Activated CD4-positive, alpha-beta T cell treated with anti-CD3 and anti-CD28 coated beads, Interleukin-2, amount 10 ng/mL, durations not matched to agents 7 days and 5 days (primary cell): Measurements from ENCODE around the gene WDR26. TPM values are rescaled to one million over a fixed set of nuclear protein-coding genes. Genes with fewer than 3 reads are reported as not detected.
"Not testable (repeated sequence)": the region's sequence is repeated elsewhere in the genome, so short reads cannot be mapped to it uniquely, and the experiment has no call there.

ENCODE experiments used
- CTCF ChIA-PET: fragments of 350-600 bp; sonication (Branson Sonifier 250); formaldehyde crosslinking; loops from one replicate; lab custom pipeline; 2021; ENCODE audit warnings: antibody characterized with exemption; lab: Charles Lee
- POLR2A ChIA-PET: fragments of 350-600 bp; sonication (Branson Sonifier 250); formaldehyde crosslinking; loops from one replicate; lab custom pipeline; 2021; ENCODE audit warnings: antibody characterized with exemption; lab: Charles Lee
- DNase-seq: peaks from one replicate; pipeline ENCODE4 v3.0.0-alpha.2; 2020
- H3K27ac Mint-ChIP-seq: one replicate; pipeline ENCODE4 v1.8.0; 2021; ENCODE audit warnings: mild to moderate bottlenecking, moderate library complexity, mixed read lengths
- H3K27me3 Mint-ChIP-seq: one replicate; pipeline ENCODE4 v1.8.0; 2021; ENCODE audit warnings: mixed read lengths
- H3K36me3 Mint-ChIP-seq: one replicate; pipeline ENCODE4 v1.8.0; 2021; ENCODE audit warnings: low read depth, mixed read lengths
- H3K4me1 Mint-ChIP-seq: one replicate; pipeline ENCODE4 v1.8.0; 2021; ENCODE audit warnings: mixed read lengths
- H3K4me3 Mint-ChIP-seq: one replicate; pipeline ENCODE4 v1.8.0; 2021; ENCODE audit warnings: mild to moderate bottlenecking, moderate library complexity, mixed read lengths
- H3K9me3 Mint-ChIP-seq: one replicate; pipeline ENCODE4 v1.8.0; 2021; ENCODE audit warnings: mixed read lengths
- total RNA-seq, 2 experiments: library from RNA; stranded (reverse); gene quantifications; one replicate each; pipeline ENCODE4 v1.2.3, GENCODE V29; 2021

The WDR26 gene
- total RNA-seq, 2 experiments from 2014 or later = 67.7 to 74.2 TPM

DNA sequence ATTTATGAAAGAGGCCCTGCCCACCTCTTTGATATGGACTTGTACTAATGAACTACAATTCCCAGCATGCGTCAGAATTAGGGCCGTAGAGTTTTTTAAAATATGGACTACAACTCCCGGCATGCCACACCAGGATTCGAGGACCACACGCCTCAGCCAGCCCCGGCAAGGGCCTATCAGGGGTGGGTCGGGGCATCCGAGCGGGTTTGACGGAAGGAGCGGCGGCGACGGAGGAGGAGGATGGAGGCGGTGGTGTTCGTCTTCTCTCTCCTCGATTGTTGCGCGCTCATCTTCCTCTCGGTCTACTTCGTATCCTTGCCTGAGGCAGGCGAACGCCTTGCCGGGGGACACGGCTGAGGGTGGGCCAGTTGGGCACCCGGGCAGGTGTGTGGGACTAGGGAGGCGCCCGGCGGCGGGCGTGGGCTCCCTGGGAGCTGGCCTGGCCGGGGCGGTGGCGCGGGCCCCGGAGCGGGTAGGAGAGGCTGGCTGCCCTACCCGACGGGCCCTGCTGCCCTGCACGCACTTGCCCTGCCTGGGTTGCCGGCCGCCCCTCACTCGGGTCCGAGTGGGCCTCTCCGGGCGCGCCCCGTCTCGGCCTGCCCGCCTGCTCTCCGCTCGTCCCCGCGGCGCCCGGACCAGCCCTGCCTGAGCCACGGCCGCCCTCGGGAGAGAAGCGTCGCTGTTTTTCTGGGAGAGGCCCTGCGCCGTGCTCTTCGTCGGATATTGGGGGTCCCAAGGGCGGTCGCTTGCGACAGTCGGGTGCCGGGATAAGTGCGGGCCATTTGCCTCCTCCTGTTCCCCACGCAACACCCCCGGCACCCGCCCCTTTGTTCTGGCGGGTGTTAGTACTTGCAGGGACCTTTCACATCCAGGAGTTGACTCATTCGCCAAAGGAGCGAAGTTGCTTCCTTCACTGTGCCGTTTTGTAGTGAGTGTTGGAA is 77.6 kb downstream of the WDR26 start, which contains the start of gene CNIH4:
Gene CNIH4 (plus strand): TSS at position 195 of the 941 bp plus-strand sequence. CDS start 46 bp downstream, at position 241.
- Mint-ChIP-seq H3K9me3 (no peaks in the 10 kb centered on the region), H3K27ac (peak within 1 kb of the TSS; percentile 88), H3K4me1 (peaks cover 47% of the 10 kb centered on the region), H3K36me3 (peaks cover 21% of the 10 kb centered on the region), H3K27me3 (no peaks in the 10 kb centered on the region), H3K4me3 (peak within 1 kb of the TSS; percentile 88)
- ChIA-PET CTCF (interaction anchor here (1.0 to 1.7 kb wide), 5 partner anchors 15 to 249 kb away, joined by 3 to 4 read pairs (median 3); no protein-coding TSS in a partner anchor), POLR2A (interaction anchor here (0.6 kb wide), 1 partner anchor 532 kb away, joined by 4 read pairs; no protein-coding TSS in a partner anchor)
- DNase-seq = peak; percentile 95

DNA sequence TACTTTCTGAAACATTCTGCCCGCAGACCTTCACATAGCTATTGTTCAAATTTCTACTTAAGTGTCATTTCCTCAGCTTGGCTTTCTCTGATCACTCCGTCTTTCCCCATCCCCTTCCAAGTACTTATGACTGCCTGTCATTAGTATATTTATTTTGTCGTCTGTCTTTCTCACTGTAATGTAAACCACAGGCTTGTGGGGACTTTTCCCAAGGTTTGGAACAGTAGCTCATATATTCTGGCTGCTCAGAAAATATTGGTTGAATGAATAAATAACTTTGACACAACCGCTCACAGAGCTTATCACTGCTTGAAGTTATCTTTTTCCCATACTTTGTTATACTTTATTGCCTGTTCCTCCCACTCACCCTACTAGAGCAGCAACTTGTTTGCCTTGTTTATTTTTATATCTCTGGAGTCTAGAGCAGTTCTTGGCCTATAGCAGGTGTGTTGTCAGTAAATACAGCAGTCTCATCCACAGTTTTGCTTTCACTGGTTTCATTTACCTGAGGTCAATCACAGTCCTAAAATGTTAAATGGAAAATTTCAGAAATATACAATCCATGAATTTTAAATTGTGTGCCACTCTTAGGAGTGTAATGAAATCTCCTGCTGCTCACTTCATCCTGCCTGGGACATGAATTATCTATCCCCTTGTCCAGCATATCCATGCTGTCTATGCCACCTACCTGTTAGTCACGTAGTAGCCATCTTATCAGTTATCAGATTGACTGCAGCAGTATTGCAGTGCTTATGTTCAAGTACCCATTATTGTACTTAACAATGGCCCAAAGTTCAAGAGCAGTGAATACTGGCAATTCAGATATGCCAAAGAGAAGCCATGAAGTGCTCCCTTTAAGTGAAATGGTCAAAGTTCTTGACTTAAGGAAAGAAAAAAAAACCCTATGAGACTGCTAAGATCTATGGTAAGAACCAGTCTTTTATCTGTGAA is 80.3 kb downstream of the WDR26 start:
- H3K9me3 Mint-ChIP-seq = no peaks in the 10 kb centered on the region
- DNase-seq = no peak
- H3K36me3 Mint-ChIP-seq = peaks cover 15% of the 10 kb centered on the region
- POLR2A ChIA-PET = no interaction called here
- CTCF ChIA-PET = interaction anchor here (0.6 kb wide), 1 partner anchor 129 kb away, joined by 3 read pairs; no protein-coding TSS in a partner anchor
- H3K27ac Mint-ChIP-seq = no peak overlapping the region
- peaks cover 35% of the 10 kb centered on the region for H3K4me1 Mint-ChIP-seq
- no peaks in the 10 kb centered on the region for H3K27me3 Mint-ChIP-seq
- no peak overlapping the region for H3K4me3 Mint-ChIP-seq

DNA sequence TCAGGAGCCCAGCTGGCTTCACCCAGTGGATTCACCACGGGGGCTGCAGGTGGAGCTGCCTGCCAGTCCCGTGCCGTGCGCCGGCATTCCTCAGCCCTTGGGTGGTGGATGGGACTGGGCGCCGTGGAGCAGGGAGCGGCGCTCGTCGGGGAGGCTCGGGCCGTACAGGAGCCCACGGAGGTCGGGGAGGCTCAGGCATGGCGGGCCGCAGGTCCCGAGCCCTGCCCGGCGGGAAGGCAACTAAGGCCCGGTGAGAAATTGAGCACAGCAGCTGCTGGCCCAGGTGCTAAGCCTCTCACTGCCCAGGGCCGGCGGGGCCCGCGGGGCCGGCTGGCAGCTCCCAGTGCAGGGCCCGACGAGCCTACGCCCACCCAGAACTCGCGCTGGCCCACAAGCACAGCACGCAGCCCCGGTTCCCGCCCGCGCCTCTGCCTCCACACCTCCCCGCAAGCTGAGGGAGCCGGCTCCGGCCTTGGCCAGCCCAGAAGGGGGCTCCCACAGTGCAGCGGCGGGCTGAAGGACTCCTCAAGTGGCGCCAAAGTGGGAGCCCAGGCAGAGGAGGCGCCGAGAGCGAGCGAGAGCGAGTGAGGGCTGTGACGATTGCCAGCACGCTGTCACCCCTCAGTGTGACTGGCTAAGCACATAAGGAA is 82.0 kb downstream of the WDR26 start:
- POLR2A ChIA-PET, H3K4me3 Mint-ChIP-seq, H3K27me3 Mint-ChIP-seq, H3K9me3 Mint-ChIP-seq, H3K27ac Mint-ChIP-seq, DNase-seq, H3K36me3 Mint-ChIP-seq: not testable (repeated sequence)
- H3K4me1 Mint-ChIP-seq = peaks cover 30% of the 10 kb centered on the region
- CTCF ChIA-PET = interaction anchor here (0.8 kb wide), 1 partner anchor 16 kb away, joined by 3 read pairs; no protein-coding TSS in a partner anchor

DNA sequence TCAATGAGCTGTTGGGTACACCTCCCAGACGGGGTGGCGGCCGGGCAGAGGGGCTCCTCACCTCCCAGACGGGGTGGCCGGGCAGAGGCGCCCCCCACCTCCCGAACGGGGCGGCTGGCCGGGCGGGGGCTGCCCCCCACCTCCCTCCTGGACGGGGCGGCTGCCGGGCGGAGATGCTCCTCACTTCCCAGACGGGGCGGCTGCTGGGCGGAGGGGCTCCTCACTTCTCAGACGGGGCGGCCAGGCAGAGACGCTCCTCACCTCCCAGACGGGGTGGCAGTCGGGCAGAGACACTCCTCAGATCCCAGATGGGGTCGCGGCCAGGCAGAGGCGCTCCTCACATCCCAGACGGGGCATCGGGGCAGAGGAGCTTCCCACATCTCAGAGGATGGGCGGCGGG is 84.9 kb downstream of the WDR26 start:
- CTCF ChIA-PET, POLR2A ChIA-PET, H3K4me3 Mint-ChIP-seq, H3K27ac Mint-ChIP-seq, H3K36me3 Mint-ChIP-seq, H3K9me3 Mint-ChIP-seq, H3K27me3 Mint-ChIP-seq, DNase-seq: not testable (repeated sequence)
- H3K4me1 Mint-ChIP-seq = peaks cover 23% of the 10 kb centered on the region

DNA sequence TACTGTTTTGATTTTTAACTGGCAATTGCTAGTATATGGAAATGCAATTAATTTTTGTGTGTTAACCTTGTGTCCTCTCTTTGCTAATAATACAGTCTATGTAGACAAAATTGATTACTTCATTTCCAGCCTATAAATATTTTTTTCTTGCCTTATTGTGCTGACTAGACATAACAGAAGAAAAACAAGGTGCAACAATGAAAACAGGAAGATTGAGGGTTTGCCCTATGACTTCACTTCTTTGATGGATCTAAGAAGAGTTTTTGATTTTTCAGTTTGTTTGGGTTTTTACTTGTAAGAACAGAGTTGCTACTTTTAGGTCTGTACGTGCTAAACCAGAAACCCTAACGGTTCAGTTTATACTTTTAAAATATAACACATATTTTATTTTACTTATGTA is 86.5 kb downstream of the WDR26 start:
- Mint-ChIP-seq H3K4me3 (no peak overlapping the region), H3K36me3 (peaks cover 14% of the 10 kb centered on the region), H3K27ac (no peak overlapping the region), H3K27me3 (no peaks in the 10 kb centered on the region), H3K9me3 (peaks cover 11% of the 10 kb centered on the region), H3K4me1 (peaks cover 15% of the 10 kb centered on the region)
- DNase-seq = no peak
- POLR2A ChIA-PET = no interaction called here
- CTCF ChIA-PET = no interaction called here

DNA sequence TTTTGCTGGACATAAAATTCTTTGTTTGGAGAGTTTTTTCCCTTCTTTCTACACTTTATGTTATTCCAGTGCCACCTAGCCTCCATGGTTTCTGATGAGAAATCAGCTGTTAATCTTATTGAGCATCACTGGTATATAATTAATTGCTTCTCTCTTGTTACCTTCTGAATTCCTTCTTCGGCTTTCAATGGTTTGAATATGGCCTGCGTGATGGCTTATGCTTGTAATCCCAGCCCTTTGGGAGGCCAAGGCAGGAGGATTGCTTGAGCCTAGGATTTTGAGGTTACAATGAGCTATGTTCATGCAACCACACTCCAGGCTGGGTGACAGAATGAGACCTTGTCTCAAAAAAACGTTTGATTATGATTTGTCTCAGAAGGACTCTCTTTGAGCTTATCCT is 90.9 kb downstream of the WDR26 start:
- peaks cover 21% of the 10 kb centered on the region for H3K9me3 Mint-ChIP-seq
- H3K27ac Mint-ChIP-seq = no peak overlapping the region
- DNase-seq = no peak
- ChIA-PET CTCF (interaction anchor here (1.2 kb wide), 1 partner anchor 8 kb away, joined by 3 read pairs; no protein-coding TSS in a partner anchor), POLR2A (interaction anchor here (0.7 kb wide), 1 partner anchor 151 kb away, joined by 3 read pairs; no protein-coding TSS in a partner anchor)
- H3K27me3 Mint-ChIP-seq = peaks cover 3% of the 10 kb centered on the region
- H3K4me1 Mint-ChIP-seq = peaks cover 21% of the 10 kb centered on the region
- no peak overlapping the region for H3K4me3 Mint-ChIP-seq
- H3K36me3 Mint-ChIP-seq = peaks cover 25% of the 10 kb centered on the region

DNA sequence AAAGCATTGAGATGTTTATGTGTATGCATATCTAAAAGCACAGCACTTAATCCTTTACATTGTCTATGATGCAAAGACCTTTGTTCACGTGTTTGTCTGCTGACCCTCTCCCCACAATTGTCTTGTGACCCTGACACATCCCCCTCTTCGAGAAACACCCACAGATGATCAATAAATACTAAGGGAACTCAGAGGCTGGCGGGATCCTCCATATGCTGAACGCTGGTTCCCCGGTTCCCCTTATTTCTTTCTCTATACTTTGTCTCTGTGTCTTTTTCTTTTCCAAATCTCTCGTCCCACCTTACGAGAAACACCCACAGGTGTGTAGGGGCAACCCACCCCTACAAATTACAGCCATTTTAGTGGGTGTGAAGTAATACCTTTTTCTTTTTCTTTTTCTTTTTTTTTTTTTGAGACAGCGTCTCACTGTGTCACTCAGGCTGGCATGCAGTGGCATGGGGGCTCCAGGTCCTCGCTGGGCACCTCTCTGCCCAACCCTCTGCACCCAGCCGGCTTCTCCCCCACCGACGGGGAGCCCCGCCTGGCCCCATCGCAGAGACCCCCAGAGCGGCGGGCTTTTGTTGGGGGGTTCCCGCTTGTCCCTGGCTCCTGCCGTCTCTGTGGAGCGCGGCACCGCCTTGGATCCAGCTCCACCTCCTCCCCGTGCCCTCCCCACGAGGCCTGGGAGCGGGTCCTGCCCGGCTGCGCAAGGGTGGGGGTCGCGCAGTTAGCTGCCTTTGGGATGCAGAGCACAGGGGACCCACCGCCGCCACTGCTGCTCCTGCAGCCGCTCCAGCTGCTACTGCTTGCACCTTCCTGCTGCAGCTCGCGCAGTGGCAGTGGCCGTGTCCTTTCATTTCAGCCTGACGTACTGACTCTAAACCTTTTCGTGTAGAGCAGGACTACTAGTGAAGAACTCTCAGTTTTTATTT is 93.9 kb downstream of the WDR26 start:
- Mint-ChIP-seq H3K4me3 (peak overlapping the region; percentile 63), H3K36me3 (peaks cover 16% of the 10 kb centered on the region), H3K27ac (peak overlapping the region; percentile 2), H3K9me3 (peaks cover 16% of the 10 kb centered on the region)
- not testable (repeated sequence) for H3K27me3 Mint-ChIP-seq, H3K4me1 Mint-ChIP-seq
- ChIA-PET CTCF (interaction anchor here (2.4 kb wide), 1 partner anchor 10 kb away, joined by 5 read pairs; no protein-coding TSS in a partner anchor), POLR2A (interaction anchor here (0.5 kb wide), 1 partner anchor 87 kb away, joined by 3 read pairs; no protein-coding TSS in a partner anchor)
- DNase-seq = peak; percentile 40

DNA sequence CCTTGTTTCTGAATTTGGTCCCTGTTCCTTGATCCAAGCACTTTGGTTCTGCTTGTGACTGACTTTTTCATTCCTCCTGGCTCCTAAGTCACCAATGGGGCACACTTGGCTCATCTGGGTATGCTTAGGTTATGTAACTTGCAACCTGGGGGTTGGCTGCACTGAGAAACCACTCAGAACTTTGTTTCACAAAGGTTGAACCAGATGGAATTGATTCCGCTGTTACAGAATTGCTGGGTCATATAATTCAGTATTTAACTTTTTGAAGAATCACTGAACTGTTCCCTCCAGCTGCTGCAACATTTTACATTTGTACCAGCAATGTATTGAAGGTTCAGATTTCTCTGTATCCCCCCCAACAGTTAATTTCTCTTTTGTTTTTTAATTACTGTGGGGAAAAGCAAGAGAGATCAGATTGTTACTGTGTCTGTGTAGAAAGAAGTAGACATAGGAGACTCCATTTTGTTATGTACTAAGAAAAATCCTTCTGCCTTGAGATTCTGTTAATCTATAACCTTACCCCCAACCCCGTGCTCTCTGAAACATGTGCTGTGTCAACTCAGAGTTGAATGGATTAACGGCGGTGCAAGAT is 95.1 kb downstream of the WDR26 start:
- H3K4me3 Mint-ChIP-seq = no peak overlapping the region
- H3K36me3 Mint-ChIP-seq = peaks cover 15% of the 10 kb centered on the region
- no peak for DNase-seq
- peaks cover 10% of the 10 kb centered on the region for H3K4me1 Mint-ChIP-seq
- ChIA-PET CTCF (interaction anchor here (1.2 kb wide), 1 partner anchor 12 kb away, joined by 3 read pairs; no protein-coding TSS in a partner anchor), POLR2A (no interaction called here)
- no peak overlapping the region for H3K27ac Mint-ChIP-seq
- peaks cover 4% of the 10 kb centered on the region for H3K27me3 Mint-ChIP-seq
- peaks cover 16% of the 10 kb centered on the region for H3K9me3 Mint-ChIP-seq

DNA sequence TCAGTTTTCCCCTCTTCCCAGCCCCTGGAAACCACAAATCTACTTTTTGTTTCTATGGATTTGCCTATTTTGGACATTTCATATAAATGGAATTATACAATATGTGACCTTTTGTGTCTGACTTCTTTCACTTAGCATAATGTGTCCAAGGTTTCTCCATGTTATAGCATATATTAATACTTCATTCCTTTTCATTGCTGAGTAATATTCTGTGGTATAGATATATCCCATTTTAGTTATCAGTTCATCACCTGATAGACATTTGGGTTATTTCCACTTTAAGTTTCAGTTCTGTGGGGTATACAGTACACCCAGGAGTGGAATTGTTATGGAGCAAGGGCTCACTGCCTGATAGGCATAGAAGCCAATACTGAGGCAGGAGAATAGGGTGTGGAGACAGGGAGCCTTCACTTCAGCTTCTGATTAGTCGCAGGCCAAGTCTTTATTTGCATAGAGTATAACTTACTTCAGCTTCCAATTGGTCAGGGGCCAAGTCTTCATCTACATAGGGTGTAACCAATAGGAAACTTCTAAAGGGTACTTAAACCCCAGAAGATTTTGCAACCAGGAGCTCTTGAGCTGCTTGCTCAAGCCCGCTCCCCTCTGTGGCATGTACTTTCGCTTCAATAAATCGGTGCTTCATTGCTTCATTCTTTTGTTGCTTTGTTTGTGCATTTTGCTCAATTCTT is 96.3 kb downstream of the WDR26 start:
- no peak overlapping the region for H3K4me3 Mint-ChIP-seq
- no peak overlapping the region for H3K27ac Mint-ChIP-seq
- peaks cover 4% of the 10 kb centered on the region for H3K27me3 Mint-ChIP-seq
- ChIA-PET CTCF (interaction anchor here (0.6 to 1.2 kb wide), 2 partner anchors 13 to 606 kb away, joined by 3 read pairs; no protein-coding TSS in a partner anchor), POLR2A (no interaction called here)
- H3K36me3 Mint-ChIP-seq = peaks cover 13% of the 10 kb centered on the region
- H3K9me3 Mint-ChIP-seq = peaks cover 14% of the 10 kb centered on the region
- DNase-seq = no peak
- peaks cover 22% of the 10 kb centered on the region for H3K4me1 Mint-ChIP-seq
